ES-I3 (cell line): ENCODE data around the gene MCTP2.
"Not testable (repeated sequence)": the region's sequence is repeated elsewhere in the genome, so short reads cannot be mapped to it uniquely, and the experiment has no call there.

Source experiments
- H3K36me3 ChIP-seq: 2 replicates; pipeline ENCODE4 v1.6.1; 2013; ENCODE audit warnings: mild to moderate bottlenecking, low read length, control low read depth, moderate library complexity; ENCODE audit not compliant: insufficient read depth
- H3K4me1 ChIP-seq: 2 replicates; pipeline ENCODE4 v1.6.1; 2013; ENCODE audit warnings: mild to moderate bottlenecking, control low read depth, low read length; ENCODE audit not compliant: insufficient read depth
- H3K9ac ChIP-seq: 2 replicates; pipeline ENCODE4 v1.6.1; 2013; ENCODE audit warnings: low read depth, mild to moderate bottlenecking, low read length, moderate library complexity
- H3K9me3 ChIP-seq: 2 replicates; pipeline ENCODE4 v1.6.1; 2013; ENCODE audit warnings: mild to moderate bottlenecking, low read length, moderate library complexity; ENCODE audit not compliant: control insufficient read depth, insufficient read depth

Gene MCTP2

DNA sequence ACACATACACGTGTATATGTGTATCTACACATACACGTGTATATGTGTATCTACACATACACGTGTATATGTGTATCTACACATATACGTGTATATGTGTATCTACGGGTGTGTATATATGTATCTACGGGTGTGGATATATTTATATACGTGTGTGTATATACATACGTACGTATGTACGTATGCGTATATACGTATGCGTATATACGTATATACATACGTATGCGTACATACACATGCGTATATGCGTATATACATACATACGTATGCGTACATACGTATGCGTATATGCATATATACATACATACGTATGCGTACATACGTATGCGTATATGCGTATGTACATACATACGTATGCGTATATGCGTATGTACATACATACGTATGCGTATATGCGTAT lies 11.6 kb downstream of the MCTP2 start:
- not testable (repeated sequence) for H3K9ac ChIP-seq, H3K4me1 ChIP-seq, H3K36me3 ChIP-seq, H3K9me3 ChIP-seq

DNA sequence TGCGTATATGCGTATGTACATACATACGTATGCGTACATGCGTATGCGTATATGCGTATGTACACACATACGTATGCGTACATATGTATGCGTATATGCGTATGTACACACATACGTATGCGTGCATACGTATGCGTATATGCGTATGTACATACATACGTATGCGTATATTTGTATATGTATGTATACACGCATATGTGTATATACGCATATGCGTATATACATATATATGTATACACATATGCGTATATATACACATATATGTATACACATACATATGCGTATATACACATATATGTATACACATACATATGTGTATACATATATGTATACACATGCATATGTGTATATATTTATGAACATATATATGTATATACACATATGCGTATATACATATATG lies 12.1 kb downstream of the MCTP2 start:
- Histone ChIP-seq H3K9ac (no peak overlapping the region), H3K9me3 (no peaks in the 10 kb centered on the region), H3K36me3 (no peaks in the 10 kb centered on the region), H3K4me1 (no peaks in the 10 kb centered on the region)

DNA sequence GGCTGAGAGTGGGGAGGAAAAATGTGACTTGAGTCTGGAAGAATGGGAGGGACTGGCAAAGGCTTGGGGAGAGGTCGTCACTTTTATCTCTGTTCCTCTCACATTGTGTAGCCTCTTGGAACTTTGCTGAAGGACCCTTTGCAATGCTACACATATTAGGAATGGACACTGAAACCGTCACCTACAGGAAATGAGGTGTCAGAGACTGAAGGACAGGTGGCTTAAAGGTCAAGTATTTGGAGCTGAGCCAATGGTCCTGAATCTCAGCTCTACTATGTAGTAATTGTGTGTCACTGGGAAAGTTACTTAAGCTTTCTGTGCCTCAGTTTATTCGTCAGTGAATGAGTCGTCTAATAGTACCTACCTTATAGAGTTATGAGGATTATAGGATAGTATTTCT lies 14.7 kb downstream of the MCTP2 start:
- Histone ChIP-seq H3K4me1 (no peaks in the 10 kb centered on the region), H3K9me3 (no peaks in the 10 kb centered on the region), H3K36me3 (no peaks in the 10 kb centered on the region), H3K9ac (no peak overlapping the region)

DNA sequence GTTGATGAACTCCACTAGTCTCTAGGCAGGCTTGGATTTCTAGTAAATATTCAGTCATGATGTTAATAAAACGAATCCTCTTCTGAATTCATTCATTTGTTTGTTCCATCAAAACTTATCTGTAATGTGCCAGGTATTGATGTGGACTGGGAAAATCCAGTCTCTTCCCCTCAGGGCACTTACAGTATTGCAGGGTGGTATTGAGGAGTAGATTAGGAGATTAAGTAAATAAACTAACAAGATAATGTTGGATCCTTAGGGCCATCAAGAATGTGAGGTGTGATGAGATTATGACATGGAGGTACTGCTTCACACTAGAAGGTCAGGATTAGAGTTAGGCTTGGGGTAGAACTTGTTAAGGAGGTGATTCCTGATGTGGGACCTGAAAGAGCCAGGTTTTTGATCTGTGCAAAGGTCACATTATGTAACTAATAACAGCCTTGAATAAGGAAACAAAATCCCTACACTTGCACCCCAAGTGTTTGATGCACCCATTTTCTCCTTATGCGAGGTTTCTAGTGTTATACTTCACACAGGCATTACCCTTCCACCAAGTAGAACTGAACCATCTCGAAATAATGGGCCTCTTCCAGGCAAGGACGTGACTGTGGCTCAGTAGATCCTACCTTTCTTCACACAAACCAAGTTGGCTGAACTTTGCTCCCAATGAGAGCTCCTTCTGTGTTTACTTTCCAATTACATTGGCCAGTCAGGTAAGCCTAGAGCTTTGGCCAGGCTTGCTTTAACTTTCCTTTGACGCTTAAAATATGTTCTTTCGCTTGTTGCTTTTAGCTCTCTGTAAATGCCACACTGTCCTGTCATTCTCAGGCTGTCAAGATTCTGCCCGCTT lies 16.7 kb downstream of the MCTP2 start:
- Histone ChIP-seq H3K36me3 (no peaks in the 10 kb centered on the region), H3K4me1 (no peaks in the 10 kb centered on the region), H3K9me3 (no peaks in the 10 kb centered on the region), H3K9ac (no peak overlapping the region)

- H3K9ac ChIP-seq = no peak overlapping the region
- no peaks in the 10 kb centered on the region for H3K9me3 ChIP-seq
- H3K36me3 ChIP-seq = no peaks in the 10 kb centered on the region
- no peaks in the 10 kb centered on the region for H3K4me1 ChIP-seq
Observed at GRCh38 chr15:94250801-94251200, 19.4 kb downstream of the MCTP2 start.

- Histone ChIP-seq H3K4me1 (no peaks in the 10 kb centered on the region), H3K9ac (no peak overlapping the region), H3K36me3 (no peaks in the 10 kb centered on the region), H3K9me3 (no peaks in the 10 kb centered on the region)
Observed at GRCh38 chr15:94252223-94252766, 20.9 kb downstream of the MCTP2 start.

DNA sequence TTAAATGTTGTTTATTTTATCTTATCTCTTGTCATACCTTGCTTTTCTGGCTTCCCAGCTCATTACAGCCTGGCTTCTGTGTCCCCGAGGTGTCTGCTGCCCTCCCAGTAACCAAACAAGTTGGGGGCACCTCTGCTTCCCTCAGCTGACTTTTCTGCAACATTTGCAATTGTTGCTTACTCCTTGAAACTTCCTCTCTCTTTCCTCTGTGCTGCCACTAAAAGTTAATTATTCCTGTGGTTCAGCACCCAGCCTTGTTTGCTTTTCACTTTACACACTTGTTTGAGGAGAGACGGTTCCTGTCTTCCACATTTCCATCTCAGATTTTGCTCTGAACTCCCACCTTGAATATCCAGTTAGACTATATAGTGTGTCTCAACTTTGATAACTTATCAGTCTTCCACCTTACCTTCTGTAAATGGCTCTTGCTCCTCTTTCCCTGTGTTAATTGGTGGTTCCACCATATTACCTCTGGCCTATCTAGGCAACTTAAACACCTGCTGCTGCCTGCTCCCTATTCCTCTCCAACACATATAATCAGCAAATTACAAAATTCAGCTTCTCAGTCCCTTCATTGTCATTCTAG lies 21.6 kb downstream of the MCTP2 start:
- H3K36me3 ChIP-seq = no peaks in the 10 kb centered on the region
- no peaks in the 10 kb centered on the region for H3K4me1 ChIP-seq
- no peaks in the 10 kb centered on the region for H3K9me3 ChIP-seq
- H3K9ac ChIP-seq = no peak overlapping the region

DNA sequence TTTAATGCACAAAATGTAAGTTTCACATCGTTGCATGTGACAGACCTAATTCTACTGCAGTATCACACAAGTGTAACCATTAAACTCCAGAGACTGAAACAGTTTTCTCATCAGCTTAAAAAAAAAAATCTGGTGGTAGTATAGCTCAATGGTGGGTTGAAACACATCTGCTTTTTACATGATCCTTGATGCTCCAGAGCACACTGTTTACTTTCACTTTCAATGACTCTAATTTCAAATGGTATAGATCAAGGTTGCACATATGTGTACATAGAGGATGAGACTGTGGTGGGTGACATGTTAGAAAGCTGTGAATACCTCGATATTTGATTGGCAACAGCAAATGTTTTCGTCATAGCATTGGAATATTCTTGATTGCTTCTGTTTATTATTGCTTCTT lies 22.4 kb downstream of the MCTP2 start:
- Histone ChIP-seq H3K4me1 (no peaks in the 10 kb centered on the region), H3K36me3 (no peaks in the 10 kb centered on the region), H3K9ac (no peak overlapping the region), H3K9me3 (no peaks in the 10 kb centered on the region)

DNA sequence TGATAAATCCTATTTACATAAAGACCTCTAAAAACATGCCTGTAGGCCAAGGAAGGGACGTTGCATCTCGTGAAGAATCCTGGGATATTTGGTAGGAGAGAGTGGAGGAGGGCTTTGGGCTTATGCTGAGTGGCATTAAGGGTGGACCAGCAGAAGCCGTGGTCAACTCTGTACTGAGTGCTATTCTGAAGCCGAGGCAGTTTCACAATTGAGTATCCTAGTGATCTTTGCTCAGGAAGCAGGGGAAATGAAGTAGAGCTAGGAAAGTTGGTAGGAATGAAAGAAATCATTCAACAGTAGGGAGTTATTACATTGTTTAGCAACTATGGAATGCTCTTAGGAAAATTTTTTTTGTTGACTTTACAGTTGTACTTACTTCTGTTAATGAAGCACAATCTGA lies 24.2 kb downstream of the MCTP2 start:
- no peaks in the 10 kb centered on the region for H3K9me3 ChIP-seq
- no peaks in the 10 kb centered on the region for H3K36me3 ChIP-seq
- H3K9ac ChIP-seq = no peak overlapping the region
- no peaks in the 10 kb centered on the region for H3K4me1 ChIP-seq

DNA sequence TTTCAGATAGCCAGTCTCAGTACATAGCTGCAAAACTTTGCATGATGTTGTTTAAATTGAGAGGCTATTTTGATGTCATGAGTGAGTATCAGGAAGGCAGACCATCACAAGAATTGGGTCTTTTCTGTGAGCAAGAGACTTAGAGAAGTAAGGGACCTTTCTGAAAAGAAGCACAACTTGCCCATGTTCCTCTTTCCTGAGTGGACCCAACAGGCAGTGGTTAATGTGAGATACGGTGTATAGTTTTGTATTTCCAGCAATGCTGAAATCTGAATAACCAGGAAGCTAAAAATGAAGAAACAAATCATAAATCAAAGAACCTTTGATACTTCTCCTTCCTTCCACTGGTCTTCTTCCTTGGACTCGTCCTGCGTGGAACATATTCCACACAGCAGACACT lies 25.1 kb downstream of the MCTP2 start:
- no peaks in the 10 kb centered on the region for H3K36me3 ChIP-seq
- H3K9ac ChIP-seq = no peak overlapping the region
- no peaks in the 10 kb centered on the region for H3K4me1 ChIP-seq
- H3K9me3 ChIP-seq = no peaks in the 10 kb centered on the region

DNA sequence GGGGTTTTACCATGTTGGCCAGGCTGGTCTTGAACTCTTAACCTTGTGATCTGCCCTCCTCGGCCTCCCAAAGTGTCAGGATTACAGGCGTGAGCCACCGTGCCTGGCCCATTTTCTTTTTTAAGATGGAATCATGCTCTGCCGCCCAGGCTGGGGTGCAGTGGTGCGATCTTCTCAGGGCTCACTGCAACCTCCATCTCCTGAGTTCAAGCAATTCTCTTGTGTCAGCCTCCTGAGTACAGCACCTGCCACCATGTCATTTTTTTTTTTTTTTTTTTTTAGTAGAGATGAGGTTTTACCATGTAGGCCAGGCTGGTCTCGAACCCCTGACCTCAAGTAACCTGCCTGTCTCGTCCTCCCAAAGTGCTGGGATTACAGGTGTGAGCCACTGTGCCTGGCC lies 26.4 kb downstream of the MCTP2 start:
- not testable (repeated sequence) for H3K9ac ChIP-seq, H3K9me3 ChIP-seq, H3K36me3 ChIP-seq, H3K4me1 ChIP-seq

DNA sequence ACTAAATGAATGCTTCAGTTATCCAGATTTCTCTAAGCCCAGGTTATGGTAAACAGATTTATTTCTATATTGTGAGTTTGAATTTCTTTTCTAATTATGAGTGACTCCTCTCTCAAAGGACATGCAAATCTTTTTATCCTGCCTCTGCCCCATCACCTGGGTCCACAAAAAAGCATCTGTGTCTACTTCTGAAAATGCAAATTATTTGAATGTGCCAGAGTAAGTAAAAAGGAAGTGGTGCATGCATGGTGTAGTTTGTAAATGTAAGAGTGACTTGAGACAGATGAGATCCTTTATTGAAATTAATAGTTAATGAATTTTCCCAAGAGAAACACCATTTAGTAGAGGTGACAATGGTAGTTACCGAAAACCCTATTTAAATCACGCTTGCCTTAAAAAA lies 26.9 kb downstream of the MCTP2 start:
- Histone ChIP-seq H3K36me3 (no peaks in the 10 kb centered on the region), H3K9me3 (no peaks in the 10 kb centered on the region), H3K4me1 (no peaks in the 10 kb centered on the region), H3K9ac (no peak overlapping the region)

DNA sequence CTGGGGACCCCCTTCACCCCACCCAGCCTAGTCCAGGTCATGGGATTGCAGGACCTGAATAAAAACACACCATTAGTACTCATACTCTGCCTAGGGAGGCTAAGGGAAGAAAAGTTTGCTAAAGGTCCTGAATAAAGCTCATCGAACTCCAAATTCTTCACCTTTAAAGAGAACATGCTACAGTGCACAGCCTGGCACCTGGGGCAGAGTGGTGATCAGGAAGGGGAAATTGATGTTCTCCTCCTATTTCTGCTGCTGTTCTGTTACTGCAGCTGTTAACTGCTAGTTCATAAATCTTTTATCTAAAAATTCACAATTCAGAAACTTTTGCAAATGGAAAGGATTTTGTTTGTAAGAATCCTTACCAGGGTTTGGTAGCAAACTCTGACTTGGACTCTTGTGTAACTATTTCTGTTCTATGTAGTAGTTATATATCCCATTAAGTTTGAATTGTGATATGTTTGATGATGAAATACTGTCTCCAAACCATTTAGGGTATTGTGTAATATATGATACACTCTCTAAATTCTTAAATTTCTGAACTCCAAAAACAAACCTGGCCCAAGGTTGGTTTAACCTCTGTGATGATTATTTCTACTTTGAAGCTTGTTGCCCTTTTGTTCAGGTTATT lies 27.9 kb downstream of the MCTP2 start:
- H3K9ac ChIP-seq = no peak overlapping the region
- no peaks in the 10 kb centered on the region for H3K36me3 ChIP-seq
- no peaks in the 10 kb centered on the region for H3K9me3 ChIP-seq
- H3K4me1 ChIP-seq = no peaks in the 10 kb centered on the region

DNA sequence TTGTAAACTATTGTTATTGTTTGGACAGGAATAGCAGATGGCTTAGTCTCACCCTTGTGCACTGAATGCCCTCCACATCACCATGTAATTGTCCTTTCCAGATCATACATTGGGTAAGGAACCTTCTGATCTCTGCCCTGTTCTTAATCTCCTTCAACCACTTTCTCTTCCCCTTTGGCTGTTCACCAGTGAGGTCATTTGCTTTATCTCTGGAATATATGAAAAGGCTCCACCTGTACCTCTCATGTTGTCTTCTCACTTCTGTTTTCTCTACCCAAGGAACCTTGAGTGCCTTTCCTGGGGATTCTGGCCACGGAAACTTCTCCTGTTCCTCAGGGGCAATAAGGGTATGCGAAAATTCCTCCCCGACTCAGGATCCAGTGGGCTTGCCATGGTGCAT lies 28.5 kb downstream of the MCTP2 start:
- Histone ChIP-seq H3K9ac (no peak overlapping the region), H3K9me3 (no peaks in the 10 kb centered on the region), H3K36me3 (no peaks in the 10 kb centered on the region), H3K4me1 (no peaks in the 10 kb centered on the region)

- H3K4me1 ChIP-seq = no peaks in the 10 kb centered on the region
- no peaks in the 10 kb centered on the region for H3K36me3 ChIP-seq
- no peaks in the 10 kb centered on the region for H3K9me3 ChIP-seq
- H3K9ac ChIP-seq = no peak overlapping the region
Observed at GRCh38 chr15:94262201-94262600, 30.8 kb downstream of the MCTP2 start.
